ENCODE data around the gene PITPNC1.

- TF ChIP-seq SIN3A (IDR thresholded peaks at IDR 0.05; ENCODE audit: borderline replicate concordance, insufficient read depth, low read length) = no peak
- TF ChIP-seq, protein P1, sequence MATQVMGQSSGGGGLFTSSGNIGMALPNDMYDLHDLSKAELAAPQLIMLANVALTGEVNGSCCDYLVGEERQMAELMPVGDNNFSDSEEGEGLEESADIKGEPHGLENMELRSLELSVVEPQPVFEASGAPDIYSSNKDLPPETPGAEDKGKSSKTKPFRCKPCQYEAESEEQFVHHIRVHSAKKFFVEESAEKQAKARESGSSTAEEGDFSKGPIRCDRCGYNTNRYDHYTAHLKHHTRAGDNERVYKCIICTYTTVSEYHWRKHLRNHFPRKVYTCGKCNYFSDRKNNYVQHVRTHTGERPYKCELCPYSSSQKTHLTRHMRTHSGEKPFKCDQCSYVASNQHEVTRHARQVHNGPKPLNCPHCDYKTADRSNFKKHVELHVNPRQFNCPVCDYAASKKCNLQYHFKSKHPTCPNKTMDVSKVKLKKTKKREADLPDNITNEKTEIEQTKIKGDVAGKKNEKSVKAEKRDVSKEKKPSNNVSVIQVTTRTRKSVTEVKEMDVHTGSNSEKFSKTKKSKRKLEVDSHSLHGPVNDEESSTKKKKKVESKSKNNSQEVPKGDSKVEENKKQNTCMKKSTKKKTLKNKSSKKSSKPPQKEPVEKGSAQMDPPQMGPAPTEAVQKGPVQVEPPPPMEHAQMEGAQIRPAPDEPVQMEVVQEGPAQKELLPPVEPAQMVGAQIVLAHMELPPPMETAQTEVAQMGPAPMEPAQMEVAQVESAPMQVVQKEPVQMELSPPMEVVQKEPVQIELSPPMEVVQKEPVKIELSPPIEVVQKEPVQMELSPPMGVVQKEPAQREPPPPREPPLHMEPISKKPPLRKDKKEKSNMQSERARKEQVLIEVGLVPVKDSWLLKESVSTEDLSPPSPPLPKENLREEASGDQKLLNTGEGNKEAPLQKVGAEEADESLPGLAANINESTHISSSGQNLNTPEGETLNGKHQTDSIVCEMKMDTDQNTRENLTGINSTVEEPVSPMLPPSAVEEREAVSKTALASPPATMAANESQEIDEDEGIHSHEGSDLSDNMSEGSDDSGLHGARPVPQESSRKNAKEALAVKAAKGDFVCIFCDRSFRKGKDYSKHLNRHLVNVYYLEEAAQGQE (IDR thresholded peaks at IDR 0.05; ENCODE audit: insufficient read depth in 1 of 2, low read depth in 2 of 2, low read length in 2 of 2) = no peak
Observed at GRCh38 chr17:67475161-67475937, 98.3 kb downstream of the PITPNC1 start.

Data from PFSK-1 (cell line).